Panc1 (cell line): ENCODE data around the gene FBXW7.

ENCODE experiments used
- POLR2AphosphoS5 ChIP-seq: IDR thresholded peaks from 2 replicates; pipeline ENCODE4 v1.6.1; 2012; ENCODE audit warnings: mild to moderate bottlenecking, low read depth, low read length, moderate library complexity
- SIN3A ChIP-seq: IDR thresholded peaks from 2 replicates; pipeline ENCODE4 v1.6.1; 2012; ENCODE audit warnings: low read depth, mild to moderate bottlenecking, low read length, moderate library complexity, borderline replicate concordance; ENCODE audit not compliant: insufficient read depth
- TF ChIP-seq, protein P1 (sequence below): fragments of 450-650 bp; IDR thresholded peaks from 2 replicates; pipeline ENCODE4 v1.5.1; 2017; ENCODE audit warnings: mild to moderate bottlenecking
- TF ChIP-seq, protein P2 (sequence below), 2 experiments: IDR thresholded peaks; 2 replicates each; pipeline ENCODE4 v1.6.1; 2011 to 2012; ENCODE audit warnings: low read depth in 2 of 2, control low read depth in 1 of 2, low read length in 1 of 2, mild to moderate bottlenecking in 1 of 2, moderate library complexity in 1 of 2; ENCODE audit not compliant: insufficient read depth in 1 of 2

DNA sequence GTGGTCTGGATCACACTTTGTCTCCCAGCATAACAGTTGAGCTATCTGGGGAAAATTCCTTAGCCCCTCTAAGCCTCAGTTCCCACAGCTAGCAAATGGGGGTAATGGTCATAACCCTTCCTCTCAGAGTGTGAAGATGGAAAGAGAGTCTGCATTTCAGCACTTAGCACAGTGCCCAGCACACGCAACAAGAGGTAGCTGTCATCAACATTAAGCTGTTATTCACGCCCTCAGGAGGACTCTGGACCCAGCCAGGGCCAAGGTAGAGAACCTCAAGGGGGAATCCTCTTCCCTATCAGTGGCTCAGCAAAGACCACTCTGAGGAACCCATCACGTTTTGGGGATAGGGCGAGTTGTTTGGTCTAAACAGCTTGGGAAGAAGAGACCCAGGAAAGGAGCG is 258.6 kb downstream of the FBXW7 start:
- TF ChIP-seq, protein P1, sequence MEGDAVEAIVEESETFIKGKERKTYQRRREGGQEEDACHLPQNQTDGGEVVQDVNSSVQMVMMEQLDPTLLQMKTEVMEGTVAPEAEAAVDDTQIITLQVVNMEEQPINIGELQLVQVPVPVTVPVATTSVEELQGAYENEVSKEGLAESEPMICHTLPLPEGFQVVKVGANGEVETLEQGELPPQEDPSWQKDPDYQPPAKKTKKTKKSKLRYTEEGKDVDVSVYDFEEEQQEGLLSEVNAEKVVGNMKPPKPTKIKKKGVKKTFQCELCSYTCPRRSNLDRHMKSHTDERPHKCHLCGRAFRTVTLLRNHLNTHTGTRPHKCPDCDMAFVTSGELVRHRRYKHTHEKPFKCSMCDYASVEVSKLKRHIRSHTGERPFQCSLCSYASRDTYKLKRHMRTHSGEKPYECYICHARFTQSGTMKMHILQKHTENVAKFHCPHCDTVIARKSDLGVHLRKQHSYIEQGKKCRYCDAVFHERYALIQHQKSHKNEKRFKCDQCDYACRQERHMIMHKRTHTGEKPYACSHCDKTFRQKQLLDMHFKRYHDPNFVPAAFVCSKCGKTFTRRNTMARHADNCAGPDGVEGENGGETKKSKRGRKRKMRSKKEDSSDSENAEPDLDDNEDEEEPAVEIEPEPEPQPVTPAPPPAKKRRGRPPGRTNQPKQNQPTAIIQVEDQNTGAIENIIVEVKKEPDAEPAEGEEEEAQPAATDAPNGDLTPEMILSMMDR: no peak
- TF ChIP-seq, protein P2, sequence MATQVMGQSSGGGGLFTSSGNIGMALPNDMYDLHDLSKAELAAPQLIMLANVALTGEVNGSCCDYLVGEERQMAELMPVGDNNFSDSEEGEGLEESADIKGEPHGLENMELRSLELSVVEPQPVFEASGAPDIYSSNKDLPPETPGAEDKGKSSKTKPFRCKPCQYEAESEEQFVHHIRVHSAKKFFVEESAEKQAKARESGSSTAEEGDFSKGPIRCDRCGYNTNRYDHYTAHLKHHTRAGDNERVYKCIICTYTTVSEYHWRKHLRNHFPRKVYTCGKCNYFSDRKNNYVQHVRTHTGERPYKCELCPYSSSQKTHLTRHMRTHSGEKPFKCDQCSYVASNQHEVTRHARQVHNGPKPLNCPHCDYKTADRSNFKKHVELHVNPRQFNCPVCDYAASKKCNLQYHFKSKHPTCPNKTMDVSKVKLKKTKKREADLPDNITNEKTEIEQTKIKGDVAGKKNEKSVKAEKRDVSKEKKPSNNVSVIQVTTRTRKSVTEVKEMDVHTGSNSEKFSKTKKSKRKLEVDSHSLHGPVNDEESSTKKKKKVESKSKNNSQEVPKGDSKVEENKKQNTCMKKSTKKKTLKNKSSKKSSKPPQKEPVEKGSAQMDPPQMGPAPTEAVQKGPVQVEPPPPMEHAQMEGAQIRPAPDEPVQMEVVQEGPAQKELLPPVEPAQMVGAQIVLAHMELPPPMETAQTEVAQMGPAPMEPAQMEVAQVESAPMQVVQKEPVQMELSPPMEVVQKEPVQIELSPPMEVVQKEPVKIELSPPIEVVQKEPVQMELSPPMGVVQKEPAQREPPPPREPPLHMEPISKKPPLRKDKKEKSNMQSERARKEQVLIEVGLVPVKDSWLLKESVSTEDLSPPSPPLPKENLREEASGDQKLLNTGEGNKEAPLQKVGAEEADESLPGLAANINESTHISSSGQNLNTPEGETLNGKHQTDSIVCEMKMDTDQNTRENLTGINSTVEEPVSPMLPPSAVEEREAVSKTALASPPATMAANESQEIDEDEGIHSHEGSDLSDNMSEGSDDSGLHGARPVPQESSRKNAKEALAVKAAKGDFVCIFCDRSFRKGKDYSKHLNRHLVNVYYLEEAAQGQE (IDR thresholded peaks at IDR 0.05; ENCODE audit: insufficient read depth in 1 of 2, low read depth in 2 of 2, low read length in 1 of 2): no peak
- no peak for TF ChIP-seq POLR2AphosphoS5
- TF ChIP-seq SIN3A: no peak
